Fibroblast of pulmonary artery (primary cell): Measurements from ENCODE around the gene OR2M3.

ENCODE experiments used
- DNase-seq: peaks from one replicate; pipeline ENCODE4 v3.0.0-alpha.2; 2010; ENCODE audit warnings: low read depth
- H3K4me3 ChIP-seq: replicated peaks from 2 replicates; pipeline ENCODE4 v1.5.1; 2011; ENCODE audit warnings: low read depth, mild to moderate bottlenecking, control low read depth, low read length, moderate library complexity
- CTCF ChIP-seq: IDR thresholded peaks from 2 replicates; pipeline ENCODE4 v1.5.1; 2011; ENCODE audit warnings: mild to moderate bottlenecking, control low read depth, low read length, inconsistent platforms; ENCODE audit errors: missing control alignments

OR2M3 gene

GRCh38 chr1:248196965-248197364 is at the start of gene OR2M3:
OR2M3 (plus strand) TSS chr1:248197265; CDS start chr1:248203068, 5,803 bp downstream.
- TF ChIP-seq CTCF, result no peak
- H3K4me3 ChIP-seq, result no peak within 1 kb of the TSS
- no peak for DNase-seq

- H3K4me3 ChIP-seq, result no peak overlapping the region
- no peak for TF ChIP-seq CTCF
- no peak for DNase-seq
Observed at GRCh38 chr1:248152056-248152827, 44.8 kb upstream of the OR2M3 start.

- DNase-seq, result no peak
- no peak for TF ChIP-seq CTCF
- no peak overlapping the region for H3K4me3 ChIP-seq
Observed at GRCh38 chr1:248155927-248156326, 41.1 kb upstream of the OR2M3 start.

- no peak overlapping the region for H3K4me3 ChIP-seq
- no peak for DNase-seq
- TF ChIP-seq CTCF, result no peak
Observed at GRCh38 chr1:248158758-248159157, 38.3 kb upstream of the OR2M3 start.

GRCh38 chr1:248164031-248164430 is 33.0 kb upstream of the OR2M3 start:
- DNase-seq, result no peak
- no peak overlapping the region for H3K4me3 ChIP-seq
- TF ChIP-seq CTCF, result no peak

- no peak for DNase-seq
- no peak overlapping the region for H3K4me3 ChIP-seq
- no peak for TF ChIP-seq CTCF
Observed at GRCh38 chr1:248165186-248165585, 31.9 kb upstream of the OR2M3 start.

GRCh38 chr1:248174521-248174920 is 22.5 kb upstream of the OR2M3 start, which contains the start of gene OR2M2:
OR2M2 (plus strand) TSS chr1:248174821; CDS start chr1:248179986, 5,165 bp downstream.
- no peak for DNase-seq
- H3K4me3 ChIP-seq, result no peak within 1 kb of the TSS
- TF ChIP-seq CTCF, result no peak
